Stimulated activated CD8-positive, alpha-beta memory T cell treated with anti-CD3 and anti-CD28 coated beads, Interleukin-15, amount 100 ng/mL, for 48 hours (primary cell): Measurements from ENCODE around the gene ERVW-1.

Experiments used
- DNase-seq, 2 donors: peaks; one replicate each; pipeline ENCODE4 v3.0.0-alpha.2; 2020; ENCODE audit warnings: low read depth in 2 of 2

Gene ERVW-1

DNA sequence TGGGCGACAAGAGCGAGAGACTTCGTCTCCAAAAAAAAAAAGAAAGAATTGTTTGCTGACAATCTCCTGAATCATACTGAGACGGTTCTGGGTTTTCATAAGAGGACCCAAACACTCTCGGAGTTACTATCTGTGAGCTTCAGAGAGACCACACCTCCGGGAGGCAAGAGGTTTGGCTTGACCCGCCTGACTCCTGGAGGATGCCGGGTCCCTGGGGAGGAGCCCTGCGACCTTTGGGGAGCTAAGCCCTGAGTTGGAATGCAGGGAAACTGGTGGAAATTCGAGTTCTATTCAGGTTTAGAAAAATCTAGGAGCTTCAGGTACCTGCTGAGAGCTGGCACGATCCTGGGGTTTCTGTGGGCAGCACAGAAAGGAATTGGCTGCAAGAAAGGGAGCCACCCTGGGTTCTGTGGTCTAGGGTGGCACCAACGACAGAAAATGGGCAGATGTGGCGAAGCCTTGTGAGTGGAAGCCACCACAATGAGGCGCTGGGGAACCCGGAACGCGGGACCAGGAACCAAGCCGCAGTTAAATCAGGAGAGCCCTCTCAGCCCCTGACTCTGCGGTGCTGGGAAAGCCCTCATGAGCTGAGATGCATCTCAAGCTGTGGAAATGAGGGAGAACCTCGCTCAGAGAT is 52.3 kb downstream of the ERVW-1 start:
- no peak for DNase-seq

DNA sequence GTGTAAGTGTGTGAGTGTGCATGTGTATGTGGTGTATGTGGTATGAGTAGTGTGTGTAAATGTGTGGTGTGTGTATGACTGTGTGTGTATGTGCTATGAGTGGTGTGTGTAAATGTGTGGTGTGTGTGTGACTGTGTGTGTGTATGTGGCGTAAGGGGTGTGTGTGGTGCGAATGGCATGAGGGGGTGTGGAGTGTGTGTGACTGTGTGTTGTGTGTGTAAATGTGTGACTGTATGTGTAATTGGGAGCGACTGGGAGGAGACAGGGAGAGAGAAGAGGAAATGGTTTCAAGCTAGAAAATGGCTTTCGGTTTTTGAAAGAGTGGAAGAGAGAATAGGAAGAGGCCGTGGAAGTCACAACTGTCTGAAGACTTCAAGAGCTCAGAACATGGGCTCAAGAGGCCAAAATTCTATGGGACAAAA is 54.0 kb downstream of the ERVW-1 start:
- DNase-seq = no peak

DNA sequence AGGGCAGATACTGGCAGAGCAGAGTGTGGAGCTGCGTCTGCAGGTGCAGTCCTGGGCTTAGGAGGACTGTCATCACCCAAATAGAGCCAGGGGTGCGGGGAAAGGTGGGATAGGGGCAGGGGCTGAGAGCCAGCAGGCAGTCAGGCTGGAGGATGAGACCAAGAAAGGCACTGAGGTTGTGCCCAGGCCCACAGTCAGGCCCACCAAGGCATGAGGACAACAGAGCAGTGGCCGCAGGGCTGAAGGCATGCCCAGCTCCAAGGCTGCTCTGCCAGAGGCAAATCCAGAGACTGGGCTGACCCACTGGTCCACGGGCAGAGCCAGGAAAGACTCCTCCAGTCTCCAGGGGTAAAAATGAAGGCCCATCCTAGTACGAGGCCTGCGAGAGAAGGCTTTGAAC is 54.8 kb downstream of the ERVW-1 start:
- no peak for DNase-seq

DNA sequence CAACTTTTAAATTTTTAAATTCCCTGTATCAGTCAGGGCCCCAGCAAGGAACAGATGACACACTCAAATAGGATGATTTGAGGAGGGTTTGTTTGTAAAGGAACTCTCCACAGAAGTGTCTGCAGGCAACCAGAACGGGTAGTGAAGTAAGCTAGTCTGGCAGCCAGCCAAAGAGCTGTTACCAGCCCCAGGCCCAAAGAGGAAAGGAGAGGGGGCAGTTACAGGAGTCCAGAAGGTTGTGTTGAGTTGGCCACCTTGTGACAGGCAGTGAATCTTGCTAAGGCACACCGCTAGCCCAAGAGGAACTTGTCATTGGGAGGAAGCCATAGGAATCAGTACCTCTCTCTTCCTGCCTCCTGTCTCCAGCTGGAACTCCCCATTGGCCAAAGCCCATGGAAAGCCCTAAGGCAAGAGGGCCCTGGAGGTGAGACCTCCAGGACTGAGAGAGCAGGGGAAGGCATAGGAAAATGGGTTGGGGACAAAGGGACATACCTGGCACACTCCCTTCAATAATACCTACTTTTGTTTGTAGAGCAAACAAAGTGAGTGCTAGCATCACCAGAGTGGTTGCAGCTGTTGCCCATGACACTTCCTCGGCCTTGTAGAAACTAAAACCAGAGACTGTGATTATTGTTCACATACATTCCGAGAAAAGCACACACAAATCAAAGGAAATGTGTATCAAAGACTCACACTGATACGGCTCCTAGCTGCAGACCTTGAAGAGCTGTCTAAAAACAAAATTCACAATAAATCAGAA is 55.9 kb downstream of the ERVW-1 start:
- no peak for DNase-seq
